Neural cell (in vitro differentiated cells): ENCODE results near the gene ONECUT2. TPM values are rescaled to one million over a fixed set of nuclear protein-coding genes. Genes with fewer than 3 reads are reported as not detected.

Experiments used
- H2AFZ ChIP-seq: fragments of 200-600, 300-800 bp; sonication (generic), shearing (Covaris generic); 2 replicates; pipeline ENCODE4 v1.6.0; 2014; ENCODE audit warnings: low read depth, mild to moderate bottlenecking, antibody characterized with exemption, low read length, moderate library complexity
- H3F3A ChIP-seq: fragments of 200-600 bp; shearing (Covaris generic); 2 replicates; pipeline ENCODE4 v1.6.1; 2016; ENCODE audit warnings: mild to moderate bottlenecking, moderate library complexity, mixed read lengths, antibody characterized with exemption, low read length; ENCODE audit not compliant: insufficient read depth, poor library complexity, severe bottlenecking
- H3K27ac ChIP-seq: fragments of 200-600, 300-800 bp; sonication (generic), shearing (Covaris generic); 2 replicates; pipeline ENCODE4 v1.5.1; 2014; ENCODE audit warnings: mild to moderate bottlenecking, low read length, moderate library complexity
- H3K27me3 ChIP-seq: fragments of 300-800, 200-600 bp; sonication (generic), shearing (Covaris generic); 2 replicates; pipeline ENCODE4 v1.6.0; 2014; ENCODE audit warnings: mild to moderate bottlenecking, low read depth, low read length, moderate library complexity; ENCODE audit not compliant: insufficient read depth
- H3K36me3 ChIP-seq: fragments of 300-800, 200-600 bp; sonication (generic), shearing (Covaris generic); 2 replicates; pipeline ENCODE4 v1.5.1; 2014; ENCODE audit warnings: mild to moderate bottlenecking, antibody characterized with exemption, low read length, moderate library complexity; ENCODE audit not compliant: insufficient read depth
- H3K4me2 ChIP-seq: fragments of 300-800, 200-600 bp; sonication (generic), shearing (Covaris generic); 2 replicates; pipeline ENCODE4 v1.6.0; 2014; ENCODE audit warnings: mild to moderate bottlenecking, low read length
- H3K4me3 ChIP-seq: fragments of 300-800, 200-600 bp; sonication (generic), shearing (Covaris generic); 2 replicates; pipeline ENCODE4 v1.5.1; 2014; ENCODE audit warnings: mild to moderate bottlenecking, low read length, moderate library complexity
- H3K79me2 ChIP-seq: fragments of 200-600 bp; shearing (Covaris generic); replicated peaks from 2 replicates; pipeline ENCODE4 v1.6.0; 2014; ENCODE audit warnings: mild to moderate bottlenecking, low read length, moderate library complexity; ENCODE audit not compliant: insufficient read depth
- H3K9ac ChIP-seq: fragments of 300-800, 200-600 bp; sonication (generic), shearing (Covaris generic); 2 replicates; pipeline ENCODE4 v1.6.1; 2016; ENCODE audit warnings: mild to moderate bottlenecking, low read length, mixed read lengths
- H3K9me2 ChIP-seq: fragments of 200-600 bp; shearing (Covaris generic); 2 replicates; pipeline ENCODE4 v1.6.1; 2016; ENCODE audit warnings: mild to moderate bottlenecking, low read length, mixed read lengths; ENCODE audit not compliant: insufficient read depth
- H3K9me3 ChIP-seq: fragments of 200-600, 300-800 bp; sonication (generic), shearing (Covaris generic); 2 replicates; pipeline ENCODE4 v1.6.1; 2016; ENCODE audit warnings: mild to moderate bottlenecking, mixed run types, low read length, moderate library complexity, mixed read lengths
- H4K20me1 ChIP-seq: fragments of 200-600 bp; shearing (Covaris generic); 2 replicates; pipeline ENCODE4 v1.6.1; 2016; ENCODE audit warnings: mild to moderate bottlenecking, mixed run types; ENCODE audit not compliant: insufficient read depth
- CTCF ChIP-seq: fragments of 450-650 bp; IDR thresholded peaks from 2 replicates; pipeline ENCODE4 v1.5.1; 2014; ENCODE audit warnings: antibody characterized with exemption, mild to moderate bottlenecking, moderate library complexity; ENCODE audit not compliant: poor library complexity, severe bottlenecking
- EP300 ChIP-seq: fragments of 450-650 bp; conservative IDR thresholded peaks from 2 replicates; pipeline ENCODE4 v1.6.1; 2014; ENCODE audit warnings: antibody characterized with exemption, mild to moderate bottlenecking, moderate library complexity; ENCODE audit not compliant: poor library complexity, severe bottlenecking
- EZH2 ChIP-seq: fragments of 200-600, 300-800 bp; shearing (Covaris generic), sonication (generic); IDR thresholded peaks from 2 replicates; pipeline ENCODE4 v1.6.1; 2014; ENCODE audit warnings: antibody characterized with exemption, low read length, borderline replicate concordance, mild to moderate bottlenecking; ENCODE audit not compliant: insufficient read depth, poor library complexity, severe bottlenecking
- POLR2AphosphoS5 ChIP-seq: IDR thresholded peaks from 2 replicates; pipeline ENCODE4 v1.6.1; 2012
- RAD21 ChIP-seq: fragments of 450-650 bp; conservative IDR thresholded peaks from 2 replicates; pipeline ENCODE4 v1.6.1; 2014; ENCODE audit warnings: antibody characterized with exemption, mild to moderate bottlenecking, moderate library complexity
- REST ChIP-seq: IDR thresholded peaks from 2 replicates; pipeline ENCODE4 v1.6.1; 2012; ENCODE audit warnings: borderline replicate concordance
- SMC3 ChIP-seq: fragments of 450-650 bp; conservative IDR thresholded peaks from 2 replicates; pipeline ENCODE4 v1.6.1; 2014; ENCODE audit warnings: antibody characterized with exemption, mild to moderate bottlenecking, moderate library complexity; ENCODE audit not compliant: poor library complexity
- polyA plus RNA-seq: library from polyadenylated mRNA; depleted of rRNA; stranded (reverse); fragments of >200 nt; gene quantifications from 2 replicates; pipeline ENCODE4 v1.2.3, GENCODE V29; 2014

ONECUT2 gene
- polyA plus RNA-seq, 1 donor from 2014 or later = 4.3 TPM

- H4K20me1 ChIP-seq = no peaks in the 10 kb centered on the region
- no peak overlapping the region for H3K9ac ChIP-seq
- H3K36me3 ChIP-seq = no peaks in the 10 kb centered on the region
- H3K9me3 ChIP-seq = no peaks in the 10 kb centered on the region
- H3F3A ChIP-seq = no peaks in the 10 kb centered on the region
- no peaks in the 10 kb centered on the region for H3K27me3 ChIP-seq
- H3K9me2 ChIP-seq = no peaks in the 10 kb centered on the region
- no peak overlapping the region for H3K4me2 ChIP-seq
- no peak for TF ChIP-seq EP300
- no peak overlapping the region for H3K4me3 ChIP-seq
- no peak overlapping the region for H3K27ac ChIP-seq
- no peaks in the 10 kb centered on the region for H3K79me2 ChIP-seq
- H2AFZ ChIP-seq = no peak overlapping the region
Observed at GRCh38 chr18:57397440-57398132, 37.6 kb upstream of the ONECUT2 start.

GRCh38 chr18:57404345-57404744, 30.8 kb upstream of the ONECUT2 start:
- TF ChIP-seq SMC3 (no peak), CTCF (no peak), EP300 (no peak)
- H3K9me3 ChIP-seq = no peaks in the 10 kb centered on the region

GRCh38 chr18:57409650-57410049, 25.5 kb upstream of the ONECUT2 start:
- Histone ChIP-seq H3K4me3 (no peak overlapping the region), H3K79me2 (no peaks in the 10 kb centered on the region), H3K9ac (no peak overlapping the region), H3K9me2 (no peaks in the 10 kb centered on the region), H3K4me2 (no peak overlapping the region), H4K20me1 (no peaks in the 10 kb centered on the region), H3F3A (no peaks in the 10 kb centered on the region), H2AFZ (no peak overlapping the region), H3K9me3 (no peaks in the 10 kb centered on the region), H3K27me3 (no peaks in the 10 kb centered on the region), H3K27ac (no peak overlapping the region), H3K36me3 (no peaks in the 10 kb centered on the region)
- no peak for TF ChIP-seq REST
- TF ChIP-seq RAD21 = no peak
- no peak for TF ChIP-seq SMC3
- no peak for TF ChIP-seq CTCF
- TF ChIP-seq EZH2 = no peak
- TF ChIP-seq POLR2AphosphoS5 = no peak

More at GRCh38 chr18:57404345-57404744, 30.8 kb upstream of the ONECUT2 start:
- H4K20me1 ChIP-seq = no peaks in the 10 kb centered on the region
- H3K36me3 ChIP-seq = no peaks in the 10 kb centered on the region
- no peaks in the 10 kb centered on the region for H3K79me2 ChIP-seq
- no peaks in the 10 kb centered on the region for H3F3A ChIP-seq
- no peaks in the 10 kb centered on the region for H3K9me2 ChIP-seq
- no peak overlapping the region for H3K9ac ChIP-seq
- H3K27ac ChIP-seq = no peak overlapping the region
- H3K4me3 ChIP-seq = no peak overlapping the region
- H3K27me3 ChIP-seq = no peaks in the 10 kb centered on the region
- H3K4me2 ChIP-seq = no peak overlapping the region
- no peak overlapping the region for H2AFZ ChIP-seq
